ENCODE measurements around the gene CACNA2D4. TPM values are rescaled to one million over a fixed set of nuclear protein-coding genes. Genes with fewer than 3 reads are reported as not detected.

The CACNA2D4 gene
- total RNA-seq, 3 donors from 2014 or later, result 3.9 to 9.3 (median 4.8) TPM

DNA sequence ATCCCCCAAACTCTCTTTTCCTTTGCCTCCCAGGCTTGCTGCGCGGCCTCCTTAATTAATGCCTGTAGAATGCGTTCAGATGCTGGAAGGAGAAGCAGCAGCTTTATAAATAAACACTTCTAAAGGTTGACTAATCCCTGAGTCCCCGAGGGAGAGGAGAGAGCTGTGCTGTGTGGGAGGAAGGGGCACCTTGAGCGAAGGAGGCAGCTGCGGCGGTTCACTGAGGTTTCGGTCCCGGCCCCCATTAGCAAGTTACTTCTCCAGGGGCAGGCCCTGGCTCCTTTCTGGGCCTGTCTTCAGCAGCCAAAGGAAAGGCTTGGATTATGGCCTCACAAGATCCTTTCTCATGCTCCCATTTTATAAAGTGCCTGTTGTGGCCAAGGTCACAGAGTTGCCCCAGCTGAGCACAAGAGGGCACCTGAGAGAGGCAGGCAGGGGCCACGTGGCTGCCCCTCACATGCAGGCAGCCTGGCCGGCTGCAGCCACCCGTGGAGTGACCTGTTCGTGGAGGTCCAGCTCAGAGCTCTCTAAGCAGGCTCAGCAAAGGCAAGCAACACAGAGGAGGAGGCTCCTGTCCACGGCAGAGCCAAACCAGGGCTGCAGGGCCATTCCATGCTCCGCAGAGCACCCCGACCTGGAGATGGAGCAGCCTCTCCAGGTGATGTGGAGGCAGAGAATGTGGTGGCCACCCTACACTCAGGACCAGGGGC, 15.0 kb upstream of the CACNA2D4 start:
- Histone ChIP-seq H3K36me3 (ENCODE audit: low read depth) (no peaks in the 10 kb centered on the region), H3K9me3 (no peaks in the 10 kb centered on the region), H3K4me1 (ENCODE audit: low read depth) (peaks cover 29% of the 10 kb centered on the region), H3K4me3 (no peak overlapping the region)
- ATAC-seq (no peak), DNase-seq (no peak)
- intact Hi-C loops (cut with DNase I, micrococcal nuclease), result loop anchor here (10.0 kb wide), 2 partner anchors 279 to 299 kb away; no protein-coding TSS in a partner anchor
- TF ChIP-seq, protein P1, sequence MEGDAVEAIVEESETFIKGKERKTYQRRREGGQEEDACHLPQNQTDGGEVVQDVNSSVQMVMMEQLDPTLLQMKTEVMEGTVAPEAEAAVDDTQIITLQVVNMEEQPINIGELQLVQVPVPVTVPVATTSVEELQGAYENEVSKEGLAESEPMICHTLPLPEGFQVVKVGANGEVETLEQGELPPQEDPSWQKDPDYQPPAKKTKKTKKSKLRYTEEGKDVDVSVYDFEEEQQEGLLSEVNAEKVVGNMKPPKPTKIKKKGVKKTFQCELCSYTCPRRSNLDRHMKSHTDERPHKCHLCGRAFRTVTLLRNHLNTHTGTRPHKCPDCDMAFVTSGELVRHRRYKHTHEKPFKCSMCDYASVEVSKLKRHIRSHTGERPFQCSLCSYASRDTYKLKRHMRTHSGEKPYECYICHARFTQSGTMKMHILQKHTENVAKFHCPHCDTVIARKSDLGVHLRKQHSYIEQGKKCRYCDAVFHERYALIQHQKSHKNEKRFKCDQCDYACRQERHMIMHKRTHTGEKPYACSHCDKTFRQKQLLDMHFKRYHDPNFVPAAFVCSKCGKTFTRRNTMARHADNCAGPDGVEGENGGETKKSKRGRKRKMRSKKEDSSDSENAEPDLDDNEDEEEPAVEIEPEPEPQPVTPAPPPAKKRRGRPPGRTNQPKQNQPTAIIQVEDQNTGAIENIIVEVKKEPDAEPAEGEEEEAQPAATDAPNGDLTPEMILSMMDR (IDR thresholded peaks at IDR 0.05), result no peak

DNA sequence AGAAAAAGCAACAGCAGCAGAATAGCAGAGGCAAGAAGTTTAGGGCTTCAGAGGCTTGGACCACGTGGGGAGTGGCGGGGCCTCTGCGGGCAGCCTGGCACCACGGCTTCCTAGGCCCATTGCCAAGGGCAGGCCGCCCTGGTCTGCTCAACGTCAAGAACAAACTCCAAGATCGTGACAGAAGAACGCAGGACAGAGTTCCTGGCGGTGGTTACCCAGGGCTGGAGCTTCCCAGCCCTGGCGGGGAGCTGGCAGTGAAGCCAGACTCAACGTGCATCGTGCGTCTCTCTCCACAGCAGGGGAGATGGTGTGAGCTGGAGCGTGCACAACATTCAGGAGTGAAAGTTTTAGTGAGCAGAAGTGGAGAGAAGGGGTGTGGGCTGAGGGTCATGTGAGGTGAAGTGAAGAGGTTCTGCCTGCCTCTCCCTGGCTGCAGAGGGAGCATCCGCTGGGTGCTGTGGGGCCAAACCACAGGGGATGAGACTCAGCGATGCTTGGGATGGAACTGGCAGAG, 13.9 kb upstream of the CACNA2D4 start:
- DNase-seq (peak in 2 of 3 donors; percentile 80 to 81), ATAC-seq (peak; percentile 36)
- TF ChIP-seq, protein P1 (IDR thresholded peaks at IDR 0.05), result no peak
- Histone ChIP-seq H3K9me3 (no peaks in the 10 kb centered on the region), H3K4me3 (no peak overlapping the region), H3K4me1 (ENCODE audit: low read depth) (peaks cover 22% of the 10 kb centered on the region), H3K36me3 (ENCODE audit: low read depth) (no peaks in the 10 kb centered on the region)
- intact Hi-C loops (cut with DNase I, micrococcal nuclease), result loop anchor here (10.0 kb wide), 2 partner anchors 278 to 298 kb away; no protein-coding TSS in a partner anchor

DNA sequence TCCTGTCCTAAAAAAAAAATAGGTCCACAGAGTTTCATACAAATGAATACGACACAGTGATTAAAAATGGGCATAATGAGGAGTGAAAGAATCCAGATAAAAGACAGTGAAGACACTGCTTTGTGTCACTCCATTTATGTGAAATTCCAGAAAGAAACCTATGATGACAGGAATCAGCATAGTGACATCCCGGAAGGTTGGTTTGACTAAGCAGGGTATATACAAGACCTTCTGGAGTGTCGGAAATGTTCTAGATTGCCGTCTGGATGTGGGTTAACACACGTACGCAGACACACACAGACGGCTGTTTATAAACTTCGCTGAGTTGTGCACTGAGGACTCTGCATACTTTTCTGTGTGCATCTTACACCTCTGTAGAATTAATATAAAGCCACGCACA, 13.2 kb upstream of the CACNA2D4 start:
- TF ChIP-seq, protein P1 (IDR thresholded peaks at IDR 0.05), result no peak
- ATAC-seq, result no peak
- intact Hi-C loops (cut with DNase I, micrococcal nuclease), result loop anchor here (10.0 kb wide), 2 partner anchors 277 to 297 kb away; no protein-coding TSS in a partner anchor
- DNase-seq, result no peak
- peaks cover 15% of the 10 kb centered on the region for H3K4me1 ChIP-seq (ENCODE audit: low read depth)
- H3K4me3 ChIP-seq, result no peak overlapping the region
- H3K36me3 ChIP-seq (ENCODE audit: low read depth), result no peaks in the 10 kb centered on the region
- H3K9me3 ChIP-seq, result no peaks in the 10 kb centered on the region

DNA sequence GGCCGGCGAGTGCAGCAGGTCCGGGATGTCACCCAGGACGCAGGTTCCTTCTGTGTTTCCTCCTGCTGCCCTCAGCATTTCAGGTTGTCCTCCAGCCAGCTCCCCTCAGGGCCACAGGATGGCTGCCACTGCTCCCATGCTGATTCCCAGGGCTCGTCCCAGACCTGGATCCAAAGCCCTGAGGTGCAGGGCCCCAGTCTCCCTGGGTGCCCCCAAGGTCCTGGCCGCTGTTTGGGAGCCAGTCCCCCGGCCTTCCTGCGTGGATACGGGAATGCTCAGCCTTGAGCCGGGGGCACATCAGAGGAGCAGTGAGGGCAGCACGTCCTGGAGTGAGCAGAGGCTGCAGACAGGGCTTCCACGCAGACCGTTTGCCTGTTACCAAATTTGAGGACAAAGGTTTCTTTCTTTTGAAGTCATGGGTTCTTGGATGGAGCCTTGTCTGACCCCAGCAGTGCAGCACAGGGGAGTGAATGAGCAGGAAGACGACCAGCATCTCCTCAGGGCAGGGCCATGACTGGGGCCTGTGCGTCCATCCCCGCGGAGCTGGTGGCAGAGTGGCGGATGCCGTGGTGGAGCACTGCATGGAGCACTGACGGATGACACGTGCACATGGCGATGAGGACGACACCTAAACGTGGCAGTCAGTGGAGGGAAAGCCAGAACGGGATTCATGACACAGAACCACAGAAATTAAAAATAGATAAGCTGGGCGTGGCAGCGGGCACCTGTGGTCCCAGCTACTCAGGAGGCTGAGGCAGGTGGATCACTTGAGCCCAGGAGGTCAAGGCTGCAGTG, 12.5 kb upstream of the CACNA2D4 start:
- intact Hi-C loops (cut with DNase I, micrococcal nuclease), result loop anchor here (10.0 kb wide), 2 partner anchors 276 to 296 kb away; no protein-coding TSS in a partner anchor
- Histone ChIP-seq H3K36me3 (ENCODE audit: low read depth) (no peaks in the 10 kb centered on the region), H3K9me3 (no peaks in the 10 kb centered on the region), H3K4me1 (ENCODE audit: low read depth) (peaks cover 12% of the 10 kb centered on the region), H3K4me3 (no peak overlapping the region)
- TF ChIP-seq, protein P1 (IDR thresholded peaks at IDR 0.05), result no peak
- ATAC-seq (no peak), DNase-seq (no peak)

DNA sequence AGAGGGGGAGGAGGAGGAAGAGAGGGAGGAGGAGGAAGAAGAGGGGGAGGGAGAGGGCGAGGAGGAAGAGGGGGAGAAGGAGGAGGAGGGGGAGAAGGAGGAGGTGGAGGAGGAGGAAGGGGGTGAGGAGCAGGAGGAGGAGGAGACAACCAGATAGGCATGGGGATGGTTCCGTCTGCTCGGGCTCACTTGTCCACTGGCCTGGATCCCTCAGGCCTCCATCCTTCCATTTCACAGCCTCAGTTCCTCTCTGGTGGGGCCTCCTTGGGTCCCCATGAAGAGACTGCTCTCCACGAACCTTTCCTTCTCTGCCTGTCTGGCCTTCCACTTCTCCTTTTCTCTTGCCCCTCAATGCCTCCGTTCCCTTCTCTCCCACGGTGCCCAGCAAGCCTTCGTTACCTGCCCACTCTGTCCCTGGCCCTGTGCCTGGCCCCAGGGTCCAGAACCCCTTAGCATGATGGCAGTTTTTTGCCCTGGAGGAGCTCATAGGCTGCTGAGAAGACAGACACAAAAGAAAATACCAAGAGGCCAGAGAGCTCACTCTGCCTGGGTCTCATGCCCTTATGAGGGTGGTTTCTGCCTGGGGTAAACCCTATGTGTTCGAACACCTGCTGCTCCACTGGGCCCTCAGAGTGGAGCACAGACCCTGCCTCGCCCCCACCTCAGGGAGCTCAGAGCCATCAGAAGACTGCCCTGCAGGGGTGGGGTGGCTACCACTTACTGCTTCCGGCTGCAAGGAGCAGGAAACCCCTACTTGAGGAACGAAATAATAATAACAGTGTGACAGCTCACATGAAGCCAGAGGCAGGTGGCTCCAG, 11.7 kb upstream of the CACNA2D4 start:
- no peaks in the 10 kb centered on the region for H3K36me3 ChIP-seq (ENCODE audit: low read depth)
- H3K4me3 ChIP-seq, result no peak overlapping the region
- ATAC-seq, result no peak
- no peaks in the 10 kb centered on the region for H3K9me3 ChIP-seq
- DNase-seq, result no peak
- peaks cover 12% of the 10 kb centered on the region for H3K4me1 ChIP-seq (ENCODE audit: low read depth)
- TF ChIP-seq, protein P1 (IDR thresholded peaks at IDR 0.05), result no peak
- intact Hi-C loops (cut with DNase I, micrococcal nuclease), result loop anchor here (10.0 kb wide), 2 partner anchors 275 to 295 kb away; no protein-coding TSS in a partner anchor
